Neural crest cell (in vitro differentiated cells): ENCODE measurements around the gene IGFBP1. TPM values are rescaled to one million over a fixed set of nuclear protein-coding genes. Genes with fewer than 3 reads are reported as not detected.
"Not testable (repeated sequence)": the region's sequence is repeated elsewhere in the genome, so short reads cannot be mapped to it uniquely, and the experiment has no call there.

Experiments
- DNase-seq: peaks from one replicate; pipeline ENCODE4 v3.0.0; 2021; ENCODE audit warnings: low read depth, mixed read lengths, low spot score
- H3K27ac Mint-ChIP-seq: one replicate; pipeline ENCODE4 v1.8.0; 2021; ENCODE audit warnings: mild to moderate bottlenecking, mixed read lengths; ENCODE audit not compliant: unreplicated experiment
- H3K27me3 Mint-ChIP-seq: 2 replicates; pipeline ENCODE4 v1.8.0; 2021; ENCODE audit warnings: low read depth, mild to moderate bottlenecking, mixed read lengths
- H3K36me3 Mint-ChIP-seq: 2 replicates; pipeline ENCODE4 v1.8.0; 2021; ENCODE audit warnings: low read depth, mild to moderate bottlenecking, mixed read lengths
- H3K4me1 Mint-ChIP-seq: 2 replicates; pipeline ENCODE4 v1.8.0; 2021; ENCODE audit warnings: mixed read lengths
- H3K4me3 Mint-ChIP-seq: one replicate; pipeline ENCODE4 v1.8.0; 2021; ENCODE audit warnings: mild to moderate bottlenecking, mixed read lengths
- H3K9me3 Mint-ChIP-seq: 2 replicates; pipeline ENCODE4 v1.8.0; 2021; ENCODE audit warnings: mixed read lengths
- long read RNA-seq: library from polyadenylated mRNA; unstranded; transcript quantifications from one replicate; pipeline ENCODE4 v2.0.0, GENCODE V29; 2020
- total RNA-seq: library from RNA; stranded (reverse); gene quantifications from 2 replicates; pipeline ENCODE4 v1.2.1, GENCODE V29; 2021
- TF ChIP-seq, protein P1 (sequence below): fragments of 200-600 bp; sonication (generic); conservative IDR thresholded peaks from 2 replicates; pipeline ENCODE4 v1.5.0; 2021; ENCODE audit warnings: antibody characterized with exemption, mild to moderate bottlenecking

IGFBP1 gene
- total RNA-seq, result not detected in 2 replicates
- long read RNA-seq, result 0 reads

DNA sequence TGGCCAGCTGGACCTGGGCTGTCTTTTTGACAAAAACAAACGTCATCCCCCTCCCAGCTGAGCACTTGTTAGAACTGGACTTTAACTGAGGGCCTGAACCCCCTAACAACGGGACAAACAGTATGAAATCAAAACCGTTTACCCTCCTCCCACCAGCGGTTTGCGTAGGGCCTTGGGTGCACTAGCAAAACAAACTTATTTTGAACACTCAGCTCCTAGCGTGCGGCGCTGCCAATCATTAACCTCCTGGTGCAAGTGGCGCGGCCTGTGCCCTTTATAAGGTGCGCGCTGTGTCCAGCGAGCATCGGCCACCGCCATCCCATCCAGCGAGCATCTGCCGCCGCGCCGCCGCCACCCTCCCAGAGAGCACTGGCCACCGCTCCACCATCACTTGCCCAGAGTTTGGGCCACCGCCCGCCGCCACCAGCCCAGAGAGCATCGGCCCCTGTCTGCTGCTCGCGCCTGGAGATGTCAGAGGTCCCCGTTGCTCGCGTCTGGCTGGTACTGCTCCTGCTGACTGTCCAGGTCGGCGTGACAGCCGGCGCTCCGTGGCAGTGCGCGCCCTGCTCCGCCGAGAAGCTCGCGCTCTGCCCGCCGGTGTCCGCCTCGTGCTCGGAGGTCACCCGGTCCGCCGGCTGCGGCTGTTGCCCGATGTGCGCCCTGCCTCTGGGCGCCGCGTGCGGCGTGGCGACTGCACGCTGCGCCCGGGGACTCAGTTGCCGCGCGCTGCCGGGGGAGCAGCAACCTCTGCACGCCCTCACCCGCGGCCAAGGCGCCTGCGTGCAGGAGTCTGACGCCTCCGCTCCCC is at the start of gene IGFBP1:
IGFBP1 (plus strand) TSS at position 304 of the 808 bp plus-strand sequence; CDS start at position 469, 165 bp downstream.
- peaks cover 6% of the 10 kb centered on the region for H3K4me1 Mint-ChIP-seq
- DNase-seq, result peak; percentile 25
- no peaks in the 10 kb centered on the region for H3K36me3 Mint-ChIP-seq
- TF ChIP-seq, protein P1, sequence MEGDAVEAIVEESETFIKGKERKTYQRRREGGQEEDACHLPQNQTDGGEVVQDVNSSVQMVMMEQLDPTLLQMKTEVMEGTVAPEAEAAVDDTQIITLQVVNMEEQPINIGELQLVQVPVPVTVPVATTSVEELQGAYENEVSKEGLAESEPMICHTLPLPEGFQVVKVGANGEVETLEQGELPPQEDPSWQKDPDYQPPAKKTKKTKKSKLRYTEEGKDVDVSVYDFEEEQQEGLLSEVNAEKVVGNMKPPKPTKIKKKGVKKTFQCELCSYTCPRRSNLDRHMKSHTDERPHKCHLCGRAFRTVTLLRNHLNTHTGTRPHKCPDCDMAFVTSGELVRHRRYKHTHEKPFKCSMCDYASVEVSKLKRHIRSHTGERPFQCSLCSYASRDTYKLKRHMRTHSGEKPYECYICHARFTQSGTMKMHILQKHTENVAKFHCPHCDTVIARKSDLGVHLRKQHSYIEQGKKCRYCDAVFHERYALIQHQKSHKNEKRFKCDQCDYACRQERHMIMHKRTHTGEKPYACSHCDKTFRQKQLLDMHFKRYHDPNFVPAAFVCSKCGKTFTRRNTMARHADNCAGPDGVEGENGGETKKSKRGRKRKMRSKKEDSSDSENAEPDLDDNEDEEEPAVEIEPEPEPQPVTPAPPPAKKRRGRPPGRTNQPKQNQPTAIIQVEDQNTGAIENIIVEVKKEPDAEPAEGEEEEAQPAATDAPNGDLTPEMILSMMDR, result no peak
- peak within 1 kb of the TSS; percentile 78 for H3K4me3 Mint-ChIP-seq
- H3K9me3 Mint-ChIP-seq, result no peaks in the 10 kb centered on the region
- peaks cover 62% of the 10 kb centered on the region for H3K27me3 Mint-ChIP-seq
- H3K27ac Mint-ChIP-seq, result no peak within 1 kb of the TSS

DNA sequence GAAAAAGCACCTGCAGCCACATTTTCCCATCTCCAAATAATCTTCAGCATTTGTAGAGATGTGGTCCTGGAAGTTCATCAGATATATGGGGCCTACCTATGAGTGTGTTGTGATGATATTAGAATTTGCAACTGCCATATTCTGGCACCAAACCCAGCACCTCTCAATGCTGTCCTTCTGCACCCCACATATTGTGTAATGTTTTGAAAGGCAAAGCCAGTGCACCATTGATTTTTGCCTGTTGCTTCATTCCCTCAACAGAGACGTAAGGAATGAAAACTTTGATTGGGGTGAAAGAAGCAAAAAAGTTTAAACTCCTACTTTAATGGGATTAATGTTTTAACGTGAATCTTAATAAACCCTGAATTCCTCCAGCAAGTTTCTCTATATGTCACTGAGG is 49.4 kb upstream of the IGFBP1 start:
- H3K36me3 Mint-ChIP-seq, H3K4me1 Mint-ChIP-seq, H3K27ac Mint-ChIP-seq, H3K4me3 Mint-ChIP-seq, DNase-seq, H3K9me3 Mint-ChIP-seq, H3K27me3 Mint-ChIP-seq: not testable (repeated sequence)

DNA sequence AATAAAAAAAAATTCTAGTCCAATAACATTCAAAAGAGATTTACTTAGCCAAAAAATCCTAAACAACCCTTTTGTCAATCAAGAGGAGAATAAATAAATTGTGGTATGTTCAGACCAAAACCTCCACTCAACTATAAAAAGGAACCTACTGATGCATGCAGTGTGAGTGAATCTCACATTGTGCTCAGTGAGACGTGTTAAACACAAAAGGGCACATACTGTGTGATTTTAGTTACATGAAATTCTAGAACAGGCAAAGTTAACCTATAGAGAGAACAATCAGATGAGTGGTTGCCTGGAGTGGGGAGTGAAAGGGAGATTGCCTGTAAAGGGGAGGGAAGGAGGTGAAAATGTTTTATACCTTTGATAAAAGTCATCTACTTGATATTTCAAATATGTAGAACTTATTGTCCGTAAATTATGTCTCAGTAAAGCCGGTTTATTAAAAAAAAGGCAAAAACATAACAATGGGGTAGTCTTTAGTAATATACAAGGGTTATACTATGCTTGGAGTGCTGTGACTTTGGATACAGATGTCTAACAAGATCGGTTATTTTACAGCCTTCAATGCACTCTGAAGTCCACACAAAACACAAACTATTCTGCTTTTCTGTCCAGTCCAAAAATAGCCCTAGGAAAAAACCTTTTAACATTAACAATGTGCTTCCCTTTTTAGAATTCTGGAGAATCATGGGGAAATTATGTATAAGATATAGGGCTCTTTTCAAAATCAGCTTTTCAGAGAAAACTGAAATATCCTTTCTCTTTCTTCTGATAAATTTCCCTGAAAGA is 46.2 kb upstream of the IGFBP1 start:
- H3K4me3 Mint-ChIP-seq, H3K9me3 Mint-ChIP-seq, H3K4me1 Mint-ChIP-seq, H3K27me3 Mint-ChIP-seq, H3K36me3 Mint-ChIP-seq, DNase-seq: not testable (repeated sequence)
- peak overlapping the region; percentile 52 for H3K27ac Mint-ChIP-seq

DNA sequence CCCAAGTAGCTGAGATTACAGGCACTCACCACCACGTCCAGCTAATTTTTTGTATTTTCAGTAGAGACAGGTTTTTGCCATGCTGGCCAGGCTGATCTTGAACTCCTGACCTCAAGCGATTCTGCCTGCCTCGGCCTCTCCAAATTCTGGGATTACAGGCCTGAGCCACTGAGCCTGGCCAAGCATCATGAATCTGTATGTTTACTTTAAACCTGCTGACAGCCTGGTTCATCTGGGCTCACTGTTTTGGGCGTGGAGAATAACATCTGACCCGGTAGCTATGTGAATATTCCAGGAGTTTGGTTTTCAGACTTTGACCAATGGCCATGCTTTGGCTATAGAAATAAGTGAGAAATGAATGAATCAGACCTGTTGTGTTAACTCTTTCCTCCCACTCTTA is 41.8 kb upstream of the IGFBP1 start:
- H3K36me3 Mint-ChIP-seq, DNase-seq, H3K9me3 Mint-ChIP-seq, H3K27ac Mint-ChIP-seq, H3K27me3 Mint-ChIP-seq, H3K4me3 Mint-ChIP-seq, H3K4me1 Mint-ChIP-seq: not testable (repeated sequence)

DNA sequence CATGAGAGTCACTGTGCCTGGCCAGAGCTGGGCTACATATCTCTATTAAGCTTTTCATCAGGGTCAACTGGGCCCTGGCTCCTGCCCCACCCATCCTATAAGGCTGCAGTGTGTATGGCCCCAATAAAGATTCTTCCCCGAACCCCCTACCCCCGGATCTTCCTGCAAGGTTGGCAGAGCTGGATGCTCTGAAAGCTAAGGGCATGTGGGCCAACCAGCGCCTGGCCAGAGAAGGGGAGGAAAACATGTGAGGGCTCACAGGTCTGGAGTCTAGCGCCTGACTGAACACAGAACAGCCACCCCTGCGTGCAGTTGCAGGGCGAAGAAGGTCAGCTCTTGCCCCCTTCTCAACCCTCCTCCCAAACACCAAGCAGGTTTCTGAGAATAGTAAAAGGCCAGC is 39.6 kb upstream of the IGFBP1 start:
- not testable (repeated sequence) for H3K4me3 Mint-ChIP-seq, DNase-seq, H3K36me3 Mint-ChIP-seq, H3K4me1 Mint-ChIP-seq, H3K9me3 Mint-ChIP-seq, H3K27ac Mint-ChIP-seq, H3K27me3 Mint-ChIP-seq

DNA sequence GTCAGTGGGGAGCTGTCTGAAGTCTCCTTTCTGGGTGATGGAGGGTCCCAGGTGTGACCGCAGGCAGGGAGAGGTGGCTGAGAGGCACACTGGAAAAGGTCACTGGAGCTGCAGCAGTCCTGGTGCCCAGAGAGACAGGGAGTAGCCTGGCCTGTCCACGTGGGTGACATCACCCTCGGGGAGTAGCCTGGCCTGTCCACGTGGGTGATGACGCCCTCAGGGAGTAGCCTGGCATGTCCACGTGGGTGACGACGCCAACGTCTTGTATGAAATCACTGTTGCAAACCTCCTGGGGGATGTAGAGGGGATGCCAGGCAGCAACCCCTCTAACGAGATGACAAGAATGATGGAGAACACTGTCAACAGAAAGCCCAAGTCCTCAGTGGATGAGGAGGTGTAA is 35.3 kb upstream of the IGFBP1 start:
- H3K4me3 Mint-ChIP-seq, H3K36me3 Mint-ChIP-seq, DNase-seq, H3K27me3 Mint-ChIP-seq, H3K27ac Mint-ChIP-seq, H3K4me1 Mint-ChIP-seq, H3K9me3 Mint-ChIP-seq: not testable (repeated sequence)

DNA sequence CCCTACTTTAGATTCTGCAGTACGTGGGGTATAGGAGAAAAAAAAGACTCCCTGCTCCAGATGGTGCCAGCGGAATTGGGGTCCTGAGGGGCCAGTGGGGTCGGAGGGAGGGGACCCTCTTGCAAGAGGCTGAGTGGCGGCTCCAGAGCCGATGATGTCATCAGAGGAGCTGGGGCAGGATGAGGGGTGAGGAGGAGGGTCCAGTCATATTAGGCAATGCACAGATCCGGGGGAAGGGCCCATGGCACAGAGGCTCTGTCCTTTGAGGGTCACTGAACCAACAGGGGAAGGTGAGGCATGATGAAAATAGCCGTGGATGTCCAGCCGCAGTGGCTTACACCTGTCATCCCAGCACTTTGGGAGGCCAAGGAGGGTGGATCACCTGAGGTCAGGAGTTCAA is 34.8 kb upstream of the IGFBP1 start:
- H3K4me3 Mint-ChIP-seq, H3K36me3 Mint-ChIP-seq, H3K9me3 Mint-ChIP-seq, H3K27me3 Mint-ChIP-seq, H3K27ac Mint-ChIP-seq, H3K4me1 Mint-ChIP-seq, DNase-seq: not testable (repeated sequence)

DNA sequence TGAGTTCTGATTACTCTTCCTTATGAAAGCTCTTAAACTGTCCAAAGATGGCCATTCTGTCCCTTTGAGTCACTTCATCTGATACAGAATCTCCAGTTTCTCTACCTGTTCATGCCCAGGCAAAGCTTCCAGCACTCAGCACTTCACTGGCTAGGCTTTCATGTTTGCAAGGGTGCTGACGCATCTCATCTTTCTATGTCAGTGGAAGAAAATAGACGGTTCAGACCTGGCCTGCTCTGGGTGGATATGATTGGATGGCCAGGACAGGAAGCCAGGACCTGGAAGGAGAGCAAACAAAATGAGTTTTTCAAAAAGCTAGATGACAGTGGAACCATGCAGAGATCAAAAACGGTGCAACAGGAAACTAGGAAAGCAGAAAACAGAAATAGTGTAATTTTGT is 32.6 kb upstream of the IGFBP1 start:
- H3K4me3 Mint-ChIP-seq, H3K9me3 Mint-ChIP-seq, H3K36me3 Mint-ChIP-seq, H3K4me1 Mint-ChIP-seq, DNase-seq, H3K27ac Mint-ChIP-seq: not testable (repeated sequence)
- H3K27me3 Mint-ChIP-seq, result peaks cover 16% of the 10 kb centered on the region

DNA sequence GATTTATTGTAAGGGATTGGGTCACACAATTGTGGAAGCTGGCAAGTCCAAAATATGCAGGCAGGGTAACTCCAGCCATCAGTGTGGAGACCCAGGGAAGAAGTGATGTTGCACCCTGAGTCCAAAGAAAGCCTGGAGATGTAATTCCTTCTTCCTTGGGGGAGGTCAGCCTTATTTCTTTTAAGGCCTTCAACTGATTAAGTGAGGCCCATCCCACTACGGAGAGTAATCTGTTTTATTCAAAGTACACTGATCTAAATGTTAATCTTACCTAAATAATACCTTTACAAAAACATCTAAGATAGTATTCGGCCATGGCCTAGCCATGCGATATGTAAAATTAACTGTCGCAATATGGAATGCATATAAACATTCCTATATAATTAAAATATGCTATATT is 31.4 kb upstream of the IGFBP1 start:
- H3K9me3 Mint-ChIP-seq, H3K4me1 Mint-ChIP-seq, H3K27ac Mint-ChIP-seq, H3K36me3 Mint-ChIP-seq, H3K4me3 Mint-ChIP-seq, DNase-seq: not testable (repeated sequence)
- peaks cover 22% of the 10 kb centered on the region for H3K27me3 Mint-ChIP-seq
